ENCODE results near the gene VTI1A.

DNA sequence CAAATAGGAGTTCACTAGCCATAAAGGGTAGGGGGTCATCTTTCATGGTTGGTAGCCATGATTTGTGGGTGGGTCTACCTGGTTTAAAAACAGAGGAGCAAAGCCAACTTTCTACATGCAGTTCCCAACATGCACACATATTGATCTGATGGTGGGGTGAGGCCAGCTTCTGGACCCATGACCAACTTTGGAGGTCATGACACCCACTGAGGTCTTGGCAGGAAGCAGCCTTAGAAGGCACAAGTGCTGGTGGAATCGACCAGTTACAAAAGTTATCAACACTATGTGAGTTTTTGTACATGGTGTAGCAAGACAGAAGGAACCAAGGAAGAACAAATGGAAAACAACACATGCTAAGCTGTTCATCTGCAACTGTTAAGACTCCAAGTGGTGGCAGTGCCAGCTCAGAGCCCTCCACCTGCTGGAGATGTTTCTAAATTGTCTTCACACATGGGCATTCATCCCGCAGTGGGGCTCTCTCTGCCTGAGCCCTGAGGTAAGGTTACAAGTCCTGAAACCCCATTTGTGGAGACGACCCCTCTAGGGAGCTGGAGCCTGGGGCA is 401.9 kb downstream of the VTI1A start:
- TF ChIP-seq RAD21 (CRISPR knock-in tag; conservative IDR thresholded peaks at IDR 0.05 in 1 of 2, IDR thresholded peaks at IDR 0.05 in 1 of 2) (no peak), POLR2AphosphoS5 (IDR thresholded peaks at IDR 0.05; ENCODE audit: control insufficient read depth, insufficient read depth, low read depth, low read length) (no peak), NFYB (IDR thresholded peaks at IDR 0.05; ENCODE audit: extremely low read depth, insufficient read length) (no peak), TCF3 (CRISPR knock-in tag; IDR thresholded peaks at IDR 0.05) (no peak), ZNF24 (IDR thresholded peaks at IDR 0.05) (no peak), MAFK (IDR thresholded peaks at IDR 0.05; ENCODE audit: low read length) (no peak), JUND (IDR thresholded peaks at IDR 0.05; ENCODE audit: borderline replicate concordance, low read depth, low read length) (no peak), JUND (tag; IDR thresholded peaks at IDR 0.05; ENCODE audit: borderline replicate concordance, low read depth, low read length) (no peak), FIP1L1 (IDR thresholded peaks at IDR 0.05; ENCODE audit: low read depth, low read length, poor library complexity, severe bottlenecking) (no peak), RBM15 (IDR thresholded peaks at IDR 0.05; ENCODE audit: insufficient read depth, low read length) (no peak), HCFC1 (IDR thresholded peaks at IDR 0.05; ENCODE audit: low read depth, low read length) (no peak), NR2F6 (CRISPR knock-in tag; IDR thresholded peaks at IDR 0.05) (no peak), KDM4B (IDR thresholded peaks at IDR 0.05; ENCODE audit: borderline replicate concordance in 2 of 2, low read depth in 1 of 2) (no peak), ZNF184 (CRISPR knock-in tag; IDR thresholded peaks at IDR 0.05) (no peak)
- TF ChIP-seq, protein P1, sequence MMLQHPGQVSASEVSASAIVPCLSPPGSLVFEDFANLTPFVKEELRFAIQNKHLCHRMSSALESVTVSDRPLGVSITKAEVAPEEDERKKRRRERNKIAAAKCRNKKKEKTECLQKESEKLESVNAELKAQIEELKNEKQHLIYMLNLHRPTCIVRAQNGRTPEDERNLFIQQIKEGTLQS (IDR thresholded peaks at IDR 0.05): no peak
- TF ChIP-seq, protein P1 (CRISPR knock-in tag; conservative IDR thresholded peaks at IDR 0.05): no peak

Measured in K562 (cell line).